HTERT RPE-1 (cell line): ENCODE data around the gene SLC13A5.

Experiments used
- in situ Hi-C: fragments of 300-500 bp; cut with MboI; formaldehyde crosslinking; loops from 4 replicates; pipeline ENCODE4 v1.14.3; 2020; ENCODE audit warnings: low sequenced_read_pairs

Gene SLC13A5

GRCh38 chr17:6684881-6685767, 28.0 kb downstream of the SLC13A5 start:
- in situ Hi-C loops = no loop called here

DNA sequence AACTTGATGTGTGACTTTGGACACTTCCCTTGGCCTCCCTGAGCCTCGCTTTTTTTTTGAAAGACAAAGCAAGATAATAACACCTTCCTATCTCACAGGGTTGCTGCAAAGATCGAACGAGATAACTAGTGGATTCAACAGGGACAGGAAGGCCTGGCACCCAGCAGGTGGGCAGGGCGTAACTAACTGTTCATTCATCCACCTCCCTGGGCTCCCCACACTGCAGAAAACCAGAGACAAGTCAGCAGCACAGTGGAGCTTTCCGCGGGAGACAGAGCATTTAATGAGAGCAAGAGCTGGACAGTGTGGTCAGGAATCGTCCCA, 28.7 kb downstream of the SLC13A5 start:
- in situ Hi-C loops = no loop called here

DNA sequence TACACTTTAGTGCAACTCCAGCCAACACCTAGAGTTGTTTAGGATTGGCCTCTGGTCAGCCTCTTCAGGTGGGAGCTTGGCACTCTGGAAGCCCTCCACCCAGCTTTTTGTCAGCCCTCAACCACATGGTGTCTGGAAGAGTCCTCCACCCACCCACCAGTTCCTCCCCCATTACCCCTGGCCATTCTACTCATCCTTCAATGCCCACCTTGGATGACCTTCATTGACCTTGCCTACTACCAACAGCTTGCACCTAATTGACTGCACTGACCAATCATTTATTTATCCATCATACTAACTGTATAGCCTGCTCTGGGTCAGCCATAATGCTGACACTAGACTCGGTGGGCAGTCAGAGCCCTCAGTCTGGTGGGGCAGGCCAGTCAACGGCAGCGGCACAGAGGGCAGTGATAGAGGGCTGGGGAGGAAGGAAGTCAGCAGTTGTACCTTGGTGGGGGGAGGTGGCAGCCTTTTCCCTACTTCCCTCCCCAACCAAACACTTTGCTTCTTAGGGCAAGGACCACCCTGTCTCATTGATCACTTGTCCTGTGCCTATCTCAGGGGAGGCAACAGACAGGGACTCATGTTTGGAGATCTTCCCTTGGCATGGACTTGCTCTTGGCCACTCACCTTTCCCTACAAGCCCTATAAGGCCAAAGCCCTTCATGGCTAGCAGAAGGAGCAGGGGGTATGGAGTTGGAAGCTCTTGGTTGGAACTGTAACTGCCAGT, 29.3 kb downstream of the SLC13A5 start:
- in situ Hi-C loops = no loop called here

DNA sequence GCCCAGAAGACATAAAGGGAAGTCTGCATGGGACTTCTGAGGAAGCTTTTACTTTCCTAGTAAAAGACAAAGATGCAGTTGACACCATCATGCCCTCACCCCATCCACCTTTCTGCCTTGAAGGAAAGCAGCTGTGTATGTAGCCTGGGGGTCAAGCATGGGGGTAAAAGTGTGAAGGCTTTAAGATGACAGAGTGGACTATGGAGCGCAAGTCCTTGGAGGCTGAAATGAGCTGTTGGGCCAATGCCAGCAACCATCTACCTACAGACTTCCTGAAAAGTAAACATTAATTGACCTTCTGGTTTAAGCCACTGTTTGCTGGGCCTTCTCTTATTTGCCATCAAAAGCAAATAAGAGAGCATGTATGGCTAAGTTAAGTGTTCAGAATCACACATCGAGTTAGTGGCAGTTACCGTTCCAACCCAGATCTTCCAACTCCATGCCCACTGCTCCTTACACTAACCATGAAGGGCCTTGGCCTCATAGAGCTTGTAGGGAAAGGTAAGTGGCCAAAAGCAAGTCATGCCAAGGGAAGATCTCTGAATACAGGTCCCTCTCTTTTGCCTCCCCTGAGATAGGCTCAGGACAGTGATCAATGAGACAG, 30.0 kb downstream of the SLC13A5 start:
- in situ Hi-C loops = no loop called here

- in situ Hi-C loops = no loop called here
Measured at GRCh38 chr17:6682339-6682738, 30.8 kb downstream of the SLC13A5 start.

GRCh38 chr17:6681671-6682070, 31.5 kb downstream of the SLC13A5 start:
- in situ Hi-C loops = no loop called here

DNA sequence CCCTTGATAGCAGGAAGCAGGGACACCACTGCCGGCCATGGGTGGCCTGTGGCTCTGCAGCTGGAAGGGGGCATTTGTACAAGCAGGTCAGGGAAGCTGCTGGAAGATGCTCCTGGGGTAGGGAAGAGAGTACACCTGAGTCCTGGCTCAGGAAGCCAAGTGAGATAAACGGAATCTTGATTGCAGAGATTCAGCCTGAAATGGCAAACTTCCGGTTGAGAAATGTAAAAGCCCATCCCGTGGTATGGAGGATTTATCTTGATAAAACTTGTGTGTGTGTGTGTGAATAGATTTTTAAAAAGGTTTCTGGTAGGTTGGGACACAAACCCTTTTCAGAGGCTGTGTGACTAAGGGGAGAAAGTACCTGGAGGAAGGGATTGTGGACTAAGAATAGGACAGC, 32.0 kb downstream of the SLC13A5 start:
- in situ Hi-C loops = no loop called here

- in situ Hi-C loops = no loop called here
Measured at GRCh38 chr17:6679241-6679640, 33.9 kb downstream of the SLC13A5 start.

GRCh38 chr17:6677946-6678345, 35.2 kb downstream of the SLC13A5 start:
- in situ Hi-C loops = no loop called here

- in situ Hi-C loops = no loop called here
Measured at GRCh38 chr17:6677158-6677831, 35.9 kb downstream of the SLC13A5 start.

GRCh38 chr17:6676802-6677157, 36.4 kb downstream of the SLC13A5 start:
- in situ Hi-C loops = no loop called here

DNA sequence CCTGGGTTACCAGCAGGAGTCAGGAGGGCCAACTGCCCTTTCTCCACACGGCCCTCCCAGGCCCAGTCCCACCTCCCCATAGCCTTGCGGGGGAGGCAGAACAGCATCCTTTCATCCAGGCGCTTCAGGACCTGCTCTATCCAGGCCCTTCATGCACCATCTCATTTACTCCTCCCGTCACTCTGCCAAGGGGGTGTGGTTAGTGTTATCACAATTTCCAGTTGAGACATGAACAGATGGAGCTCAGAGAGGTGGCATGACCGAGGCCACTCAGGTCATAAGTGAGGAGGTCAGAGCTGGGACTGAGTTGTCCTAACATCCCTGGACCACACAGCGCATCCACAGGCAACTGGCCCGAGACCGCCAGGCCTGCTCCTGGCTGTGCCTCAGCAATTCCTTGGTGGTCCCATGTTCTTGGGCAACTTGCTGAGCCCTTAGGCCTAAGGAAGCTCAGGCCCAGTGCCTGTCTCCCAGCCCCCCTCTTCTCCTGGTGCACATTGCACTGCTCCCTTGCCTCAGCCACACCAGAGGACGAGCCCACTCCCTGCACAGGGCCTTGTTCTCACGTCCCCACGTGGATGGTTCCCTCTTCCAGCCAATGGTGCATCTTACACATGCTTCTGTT, 37.9 kb downstream of the SLC13A5 start:
- in situ Hi-C loops = no loop called here

DNA sequence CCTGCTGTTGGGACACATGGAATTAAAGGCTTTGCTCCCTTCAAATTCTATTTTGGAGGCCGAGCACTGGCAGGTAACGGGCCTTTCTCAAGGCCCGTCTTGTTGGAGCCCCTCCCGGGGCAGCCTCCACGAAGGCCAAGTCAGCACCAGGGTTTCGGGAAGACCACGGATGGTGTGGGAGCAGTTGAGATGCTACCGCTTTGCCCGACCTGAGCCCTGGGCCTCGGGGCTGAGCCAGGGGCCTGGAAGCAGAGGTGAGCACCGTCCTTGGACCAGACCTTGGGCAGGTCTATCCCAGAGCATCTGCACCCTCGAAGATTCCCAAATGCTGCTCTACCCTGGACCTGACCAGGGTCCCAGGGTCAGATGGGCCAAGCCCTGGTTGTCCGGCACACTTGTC, 38.6 kb downstream of the SLC13A5 start:
- in situ Hi-C loops = no loop called here

GRCh38 chr17:6671431-6671830, 41.7 kb downstream of the SLC13A5 start:
- in situ Hi-C loops = no loop called here

GRCh38 chr17:6670999-6671398, 42.2 kb downstream of the SLC13A5 start:
- in situ Hi-C loops = no loop called here

DNA sequence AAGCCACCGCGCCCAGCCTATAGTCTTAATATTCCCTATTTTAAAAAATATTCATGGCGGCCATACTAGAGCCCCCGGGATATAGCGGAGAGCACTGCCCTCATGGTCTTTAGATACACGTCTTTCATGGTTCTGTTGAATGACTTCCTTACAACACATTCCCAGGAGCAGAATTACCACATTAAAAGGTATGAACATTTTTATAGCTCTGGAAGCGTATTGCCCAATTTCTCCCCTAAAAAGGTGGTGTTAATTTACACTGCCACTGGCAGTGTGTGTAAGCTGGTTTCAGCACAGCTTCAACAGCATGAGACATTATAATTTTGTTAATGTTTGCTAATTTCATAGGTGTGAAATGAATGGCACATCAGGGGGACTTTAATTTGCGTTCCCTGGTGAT, 42.6 kb downstream of the SLC13A5 start:
- in situ Hi-C loops = no loop called here

DNA sequence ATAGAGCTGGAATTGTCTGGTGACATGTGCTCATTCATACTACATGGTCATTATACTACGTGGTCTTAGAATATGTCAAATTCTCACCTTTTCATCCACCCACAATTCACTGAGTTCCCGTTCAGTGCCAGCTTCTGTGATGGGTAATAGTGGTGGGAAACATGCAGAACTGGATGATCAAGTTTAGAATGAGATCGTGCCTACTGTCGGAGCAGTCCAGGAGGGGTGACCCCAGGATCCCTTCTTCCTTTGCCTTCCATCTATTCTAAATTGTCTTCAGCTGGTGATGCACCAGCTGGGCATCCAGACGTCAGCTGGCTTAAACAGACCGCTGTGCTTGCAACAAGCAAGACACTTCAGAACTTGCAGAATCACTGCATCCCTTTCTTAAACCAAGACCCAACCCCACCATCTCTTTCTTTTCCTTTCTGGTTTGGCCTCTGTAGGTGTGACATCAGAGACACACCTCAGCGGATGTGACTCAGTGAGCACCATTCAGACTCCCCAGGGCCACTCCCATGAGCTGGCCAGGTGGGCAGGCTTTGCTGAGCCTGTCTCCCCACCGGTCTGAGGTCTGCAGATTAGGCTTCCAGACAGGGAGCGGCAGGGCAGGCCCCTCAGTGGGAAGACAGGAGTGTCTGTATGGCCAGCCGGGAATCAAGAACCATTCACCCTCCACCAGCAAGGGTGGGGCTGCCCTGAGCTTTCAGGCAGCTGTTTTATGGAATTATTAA, 43.5 kb downstream of the SLC13A5 start:
- in situ Hi-C loops = no loop called here

DNA sequence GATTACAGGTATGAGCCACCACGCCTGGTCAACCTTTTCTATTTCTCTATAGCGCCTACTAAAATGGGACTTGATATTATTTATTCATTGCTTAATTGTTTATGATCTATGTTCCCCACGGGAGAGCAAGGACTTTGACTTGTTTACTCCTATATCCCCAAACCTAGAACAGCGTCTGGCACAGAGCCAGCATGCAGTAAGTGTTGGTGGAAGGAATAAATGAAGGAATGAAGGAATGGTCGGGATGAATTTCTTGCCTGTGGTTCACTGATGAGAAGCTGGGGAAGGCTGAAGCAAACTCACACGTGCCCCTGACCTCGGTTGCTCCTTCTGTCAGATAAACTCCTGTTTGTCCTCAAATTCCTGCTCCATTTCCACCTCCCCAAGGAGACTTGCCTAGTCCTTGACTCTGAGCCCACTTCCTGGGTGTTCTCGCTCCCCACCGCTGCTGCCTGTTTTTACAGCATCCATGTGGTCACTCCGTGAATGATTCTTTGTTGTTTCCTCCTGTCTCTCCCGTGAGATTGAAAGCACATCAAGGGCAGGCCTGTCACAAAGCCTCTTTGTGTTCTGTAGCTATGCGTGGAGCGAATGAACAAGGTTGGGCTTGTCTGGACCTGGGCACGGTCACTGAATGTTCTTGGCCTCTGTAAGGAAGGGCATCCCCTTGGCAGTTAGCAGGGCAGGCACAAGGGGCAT, 44.3 kb downstream of the SLC13A5 start:
- in situ Hi-C loops = no loop called here

DNA sequence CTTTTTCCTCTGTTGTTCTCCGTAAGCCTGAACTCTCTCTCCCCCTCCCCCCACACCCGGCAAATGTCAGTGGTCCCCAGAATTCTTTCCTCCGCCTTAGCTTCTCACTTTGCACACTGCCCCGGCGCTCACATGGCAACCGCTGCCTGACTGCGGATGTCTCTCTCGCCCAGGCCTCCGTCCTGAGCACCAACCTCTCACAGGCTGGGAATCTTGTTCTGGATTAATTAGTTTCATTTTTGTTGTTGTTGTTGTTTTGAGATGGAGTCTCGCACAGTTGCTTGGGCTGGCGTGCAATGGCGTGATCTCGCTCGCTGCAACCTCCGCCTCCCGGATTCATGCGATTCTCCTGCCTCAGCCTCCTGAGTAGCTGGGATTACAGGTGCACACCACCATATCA, 45.0 kb downstream of the SLC13A5 start:
- in situ Hi-C loops = no loop called here

- in situ Hi-C loops = no loop called here
Measured at GRCh38 chr17:6667516-6667915, 45.7 kb downstream of the SLC13A5 start.
